GM10847 (cell line): ENCODE data around the gene MYO5A.

Experiments used
- POLR2A ChIP-seq: IDR thresholded peaks from 2 replicates; pipeline ENCODE4 v1.6.1; 2011; ENCODE audit not compliant: insufficient read length; ENCODE audit errors: extremely low read depth

The MYO5A gene

DNA sequence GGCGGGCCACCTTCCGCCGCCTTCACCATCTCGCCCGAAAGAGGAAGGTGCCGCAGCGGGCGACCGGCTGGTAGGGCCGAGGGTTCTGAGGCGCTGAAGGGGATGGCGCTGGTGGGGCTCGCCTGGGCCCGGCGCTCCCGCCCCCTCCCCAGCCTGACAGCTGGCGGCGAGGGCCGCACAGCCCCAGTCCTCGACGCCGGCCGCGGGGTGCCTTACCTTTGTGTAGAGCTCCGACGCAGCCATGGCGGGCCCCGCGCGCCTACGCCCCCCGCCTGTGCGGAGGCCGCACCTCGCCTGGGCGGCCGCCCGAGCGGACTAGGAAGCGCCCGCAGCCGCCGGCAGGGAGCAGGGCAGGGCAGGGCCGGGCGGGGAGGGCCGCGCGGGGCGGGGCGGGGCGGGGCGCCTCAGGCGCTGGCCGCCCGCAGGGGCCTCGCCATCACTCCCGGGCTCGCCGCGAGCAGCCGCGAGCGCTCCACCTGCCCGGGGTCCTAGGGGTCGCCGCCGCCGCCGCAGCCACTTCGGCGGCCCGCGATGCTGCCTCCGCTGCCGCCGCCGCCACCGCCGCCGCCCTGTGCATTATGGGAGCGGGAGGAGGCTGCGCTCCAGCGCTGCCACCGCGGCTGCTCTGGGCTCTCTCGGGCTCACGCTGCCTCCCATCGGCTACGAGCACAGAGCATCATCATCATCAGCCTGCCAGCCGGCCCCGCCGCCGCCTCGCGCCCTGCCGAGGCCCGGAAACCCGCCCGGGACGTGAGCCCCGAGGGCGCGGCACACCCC lies at the start of gene MYO5A:
TSS of gene MYO5A (minus strand) at position 317 of the 777 bp plus-strand sequence. CDS start at position 243, 74 bp downstream.
- TF ChIP-seq POLR2A, result peak; percentile 54

GRCh38 chr15:52576692-52577091 lies 48.0 kb upstream of the MYO5A start:
- no peak for TF ChIP-seq POLR2A

DNA sequence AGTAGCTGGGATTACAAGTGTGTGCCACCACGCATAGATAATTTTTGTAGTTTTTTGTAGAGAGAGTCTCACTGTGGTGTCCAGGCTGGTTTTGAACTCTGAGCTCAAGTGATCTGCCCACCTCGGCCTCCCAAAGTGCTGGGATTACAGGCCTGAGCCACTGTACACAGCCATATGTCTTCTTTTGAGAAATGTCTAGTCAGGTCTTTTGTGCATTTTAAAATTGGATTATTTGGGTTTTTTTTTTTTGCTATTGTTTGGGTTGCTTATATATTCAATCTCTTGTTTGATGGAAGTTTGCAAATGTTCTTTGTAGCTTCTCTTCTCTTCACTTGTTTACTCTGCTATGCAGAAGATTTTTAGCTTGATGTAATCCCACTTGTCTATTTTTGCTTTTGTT lies 46.4 kb upstream of the MYO5A start:
- TF ChIP-seq POLR2A, result no peak

GRCh38 chr15:52568601-52569585 lies 40.2 kb upstream of the MYO5A start, which contains the start of gene ARPP19:
ARPP19 (minus strand) TSS chr15:52569030; CDS start chr15:52568892, 138 bp downstream.
- peak; percentile 49 for TF ChIP-seq POLR2A

DNA sequence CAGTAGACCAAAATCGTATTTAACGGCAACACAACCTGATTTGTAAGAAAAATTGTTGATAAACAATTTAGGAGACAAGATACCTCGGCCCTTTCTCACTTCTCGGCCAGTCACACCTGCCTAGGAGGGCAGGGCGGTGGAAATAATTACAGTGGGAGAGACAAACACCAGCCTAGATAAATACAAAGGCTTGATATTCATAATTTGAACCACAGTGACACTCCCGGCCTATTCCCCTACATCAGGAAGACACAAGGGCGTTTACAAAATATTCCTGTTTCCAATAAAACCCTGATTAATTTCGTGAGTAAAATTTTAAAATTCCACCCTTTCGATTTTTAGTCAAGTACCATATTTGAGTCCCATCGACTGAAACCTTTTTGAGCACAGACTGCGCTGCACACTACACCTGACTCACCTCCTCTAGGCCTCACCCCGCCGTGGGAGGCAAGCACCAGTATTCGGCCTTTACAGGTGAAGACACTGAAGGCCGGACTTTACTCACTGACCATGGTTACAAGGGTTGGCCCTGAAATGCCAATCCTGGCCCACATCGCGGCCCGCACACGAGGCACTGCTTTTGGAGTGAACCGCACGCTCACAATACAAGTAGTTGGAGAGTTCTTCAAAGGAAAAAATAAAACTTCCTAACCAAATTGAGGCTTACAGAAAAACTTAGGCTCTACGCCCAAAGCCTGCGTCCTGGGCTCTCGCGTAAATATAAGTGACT lies 39.4 kb upstream of the MYO5A start:
- no peak for TF ChIP-seq POLR2A

GRCh38 chr15:52566889-52567288 lies 38.2 kb upstream of the MYO5A start:
- TF ChIP-seq POLR2A, result no peak

- no peak for TF ChIP-seq POLR2A
Measured at GRCh38 chr15:52563501-52564060, 34.9 kb upstream of the MYO5A start.

- no peak for TF ChIP-seq POLR2A
Measured at GRCh38 chr15:52559575-52559974, 30.9 kb upstream of the MYO5A start.

DNA sequence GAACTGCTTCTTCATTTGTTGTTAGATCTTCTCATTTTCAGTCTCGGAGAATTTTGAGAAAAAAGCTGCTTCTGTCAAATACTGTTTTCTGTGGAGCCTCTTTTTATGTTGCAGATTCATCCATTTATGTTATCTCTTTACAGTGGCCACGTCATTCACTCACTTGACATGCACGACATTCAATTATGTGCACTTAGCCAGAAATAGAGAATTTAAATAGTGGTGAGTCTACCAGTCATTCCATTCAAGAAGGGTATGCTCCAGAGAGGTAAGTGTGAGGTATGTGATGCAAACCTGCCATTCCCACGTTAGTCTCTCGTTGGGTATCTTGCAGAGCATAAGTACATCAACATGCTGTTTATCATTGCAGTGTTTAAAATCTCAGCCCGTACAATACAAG lies 30.3 kb upstream of the MYO5A start:
- TF ChIP-seq POLR2A, result no peak

GRCh38 chr15:52558196-52558595 lies 29.5 kb upstream of the MYO5A start:
- TF ChIP-seq POLR2A, result no peak

DNA sequence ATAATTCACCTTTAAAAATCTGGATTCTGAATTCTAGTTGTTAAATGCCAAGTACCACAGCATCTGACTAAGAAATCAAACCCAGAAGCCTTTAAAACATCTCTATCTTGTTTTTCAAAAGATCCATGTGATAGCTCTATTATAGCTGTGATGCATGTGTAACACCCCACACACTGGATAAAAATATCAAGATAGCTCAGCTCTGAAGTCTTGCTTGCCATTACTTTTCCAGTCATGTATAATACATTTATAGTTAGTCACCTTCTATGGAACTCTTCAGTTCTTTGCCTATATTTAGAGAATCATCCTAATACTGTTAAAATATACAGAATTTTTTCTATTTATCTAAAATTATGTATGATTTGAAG lies 28.6 kb upstream of the MYO5A start:
- no peak for TF ChIP-seq POLR2A

GRCh38 chr15:52556524-52557273 lies 28.0 kb upstream of the MYO5A start:
- no peak for TF ChIP-seq POLR2A

- no peak for TF ChIP-seq POLR2A
Measured at GRCh38 chr15:52552303-52552702, 23.6 kb upstream of the MYO5A start.

- TF ChIP-seq POLR2A, result no peak
Measured at GRCh38 chr15:52551762-52552161, 23.1 kb upstream of the MYO5A start.
